DOHH2 (cell line): ENCODE data around the gene DUSP28.

ENCODE experiments used
- CTCF ChIP-seq: fragments of 200-600 bp; sonication (generic); IDR thresholded peaks from one replicate; pipeline ENCODE4 v1.5.1; 2014; ENCODE audit warnings: antibody characterized with exemption, mild to moderate bottlenecking, low read depth, low read length; ENCODE audit not compliant: poor library complexity, severe bottlenecking
- EZH2phosphoT487 ChIP-seq: fragments of 200-600 bp; sonication (generic); IDR thresholded peaks from 2 replicates; pipeline ENCODE4 v1.6.1; 2017; ENCODE audit warnings: borderline replicate concordance, mild to moderate bottlenecking, antibody characterized with exemption, low read length, moderate library complexity, mixed read lengths

- no peak for TF ChIP-seq CTCF
- no peak for TF ChIP-seq EZH2phosphoT487
Measured at GRCh38 chr2:240520130-240520973, 39.8 kb upstream of the DUSP28 start.
